Cardiac muscle cell (in vitro differentiated cells and primary cell): ENCODE data around the gene PIH1D2. TPM values are rescaled to one million over a fixed set of nuclear protein-coding genes. Genes with fewer than 3 reads are reported as not detected.

Experiments used
- DNase-seq, 2 donors: peaks; one replicate each; pipeline versions ENCODE4 v3.0.0 to v3.0.0-alpha.2; 2010 to 2017; ENCODE audit warnings: low read depth in 1 of 2, low spot score in 1 of 2
- H3K27ac ChIP-seq: fragments of 200-600 bp; sonication (generic); 2 replicates; pipeline ENCODE4 v1.5.1; 2016
- H3K27me3 ChIP-seq: fragments of 200-600 bp; sonication (generic); 2 replicates; pipeline ENCODE4 v1.6.0; 2016; ENCODE audit warnings: control low read depth
- H3K36me3 ChIP-seq: fragments of 200-600 bp; sonication (generic); 2 replicates; pipeline ENCODE4 v1.5.1; 2016; ENCODE audit warnings: control low read depth
- H3K4me1 ChIP-seq: fragments of 200-600 bp; sonication (generic); 2 replicates; pipeline ENCODE4 v1.8.1; 2017; ENCODE audit warnings: low read depth, mild to moderate bottlenecking, mixed run types
- H3K4me3 ChIP-seq: fragments of 200-600 bp; sonication (generic); 2 replicates; pipeline ENCODE4 v1.5.1; 2016; ENCODE audit warnings: mild to moderate bottlenecking
- H3K9me3 ChIP-seq: fragments of 200-600 bp; sonication (generic); 2 replicates; pipeline ENCODE4 v1.5.1; 2017; ENCODE audit warnings: low read depth, mild to moderate bottlenecking, control low read depth
- polyA plus RNA-seq: library from polyadenylated mRNA; unstranded; fragments of >200 nt; fragmentation: Nextera tagmentation; extraction: Ambion mirVana; gene quantifications from 2 replicates; pipeline ENCODE4 v1.2.1, GENCODE V29; 2016
- total RNA-seq: library from RNA; depleted of rRNA; stranded (reverse); fragments of >200 nt; gene quantifications from 2 replicates; pipeline ENCODE4 v1.2.3, GENCODE V29; 2016
- TF ChIP-seq, protein P1 (sequence below): IDR thresholded peaks from 2 replicates; pipeline ENCODE4 v1.5.1; 2012; ENCODE audit warnings: low read depth, mild to moderate bottlenecking, low read length

PIH1D2 gene
- total and polyA plus RNA-seq, 2 experiments from 2014 or later = 1.3 to 5.9 TPM

DNA sequence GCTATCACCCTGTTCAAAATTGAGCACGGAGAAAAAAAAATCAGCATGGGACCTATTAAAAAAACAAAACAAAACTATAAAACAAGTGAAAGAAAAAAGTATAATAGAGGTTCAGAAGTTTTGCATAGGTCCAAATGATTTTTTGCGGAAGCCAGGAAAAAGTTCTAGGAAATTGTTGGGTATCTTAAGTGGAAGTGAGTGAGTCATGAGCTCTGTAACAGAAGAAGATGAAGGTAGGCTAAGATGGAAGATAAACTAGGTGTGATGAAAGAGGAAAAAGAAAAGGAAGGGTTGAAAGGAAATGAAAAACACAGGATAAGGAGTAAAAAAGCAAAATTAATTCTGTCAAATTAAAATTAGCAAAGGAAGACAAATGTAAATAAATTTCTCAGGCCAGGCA, 40.6 kb upstream of the PIH1D2 start:
- TF ChIP-seq, protein P1, sequence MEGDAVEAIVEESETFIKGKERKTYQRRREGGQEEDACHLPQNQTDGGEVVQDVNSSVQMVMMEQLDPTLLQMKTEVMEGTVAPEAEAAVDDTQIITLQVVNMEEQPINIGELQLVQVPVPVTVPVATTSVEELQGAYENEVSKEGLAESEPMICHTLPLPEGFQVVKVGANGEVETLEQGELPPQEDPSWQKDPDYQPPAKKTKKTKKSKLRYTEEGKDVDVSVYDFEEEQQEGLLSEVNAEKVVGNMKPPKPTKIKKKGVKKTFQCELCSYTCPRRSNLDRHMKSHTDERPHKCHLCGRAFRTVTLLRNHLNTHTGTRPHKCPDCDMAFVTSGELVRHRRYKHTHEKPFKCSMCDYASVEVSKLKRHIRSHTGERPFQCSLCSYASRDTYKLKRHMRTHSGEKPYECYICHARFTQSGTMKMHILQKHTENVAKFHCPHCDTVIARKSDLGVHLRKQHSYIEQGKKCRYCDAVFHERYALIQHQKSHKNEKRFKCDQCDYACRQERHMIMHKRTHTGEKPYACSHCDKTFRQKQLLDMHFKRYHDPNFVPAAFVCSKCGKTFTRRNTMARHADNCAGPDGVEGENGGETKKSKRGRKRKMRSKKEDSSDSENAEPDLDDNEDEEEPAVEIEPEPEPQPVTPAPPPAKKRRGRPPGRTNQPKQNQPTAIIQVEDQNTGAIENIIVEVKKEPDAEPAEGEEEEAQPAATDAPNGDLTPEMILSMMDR = no peak
- no peaks in the 10 kb centered on the region for H3K36me3 ChIP-seq
- no peak overlapping the region for H3K4me3 ChIP-seq

DNA sequence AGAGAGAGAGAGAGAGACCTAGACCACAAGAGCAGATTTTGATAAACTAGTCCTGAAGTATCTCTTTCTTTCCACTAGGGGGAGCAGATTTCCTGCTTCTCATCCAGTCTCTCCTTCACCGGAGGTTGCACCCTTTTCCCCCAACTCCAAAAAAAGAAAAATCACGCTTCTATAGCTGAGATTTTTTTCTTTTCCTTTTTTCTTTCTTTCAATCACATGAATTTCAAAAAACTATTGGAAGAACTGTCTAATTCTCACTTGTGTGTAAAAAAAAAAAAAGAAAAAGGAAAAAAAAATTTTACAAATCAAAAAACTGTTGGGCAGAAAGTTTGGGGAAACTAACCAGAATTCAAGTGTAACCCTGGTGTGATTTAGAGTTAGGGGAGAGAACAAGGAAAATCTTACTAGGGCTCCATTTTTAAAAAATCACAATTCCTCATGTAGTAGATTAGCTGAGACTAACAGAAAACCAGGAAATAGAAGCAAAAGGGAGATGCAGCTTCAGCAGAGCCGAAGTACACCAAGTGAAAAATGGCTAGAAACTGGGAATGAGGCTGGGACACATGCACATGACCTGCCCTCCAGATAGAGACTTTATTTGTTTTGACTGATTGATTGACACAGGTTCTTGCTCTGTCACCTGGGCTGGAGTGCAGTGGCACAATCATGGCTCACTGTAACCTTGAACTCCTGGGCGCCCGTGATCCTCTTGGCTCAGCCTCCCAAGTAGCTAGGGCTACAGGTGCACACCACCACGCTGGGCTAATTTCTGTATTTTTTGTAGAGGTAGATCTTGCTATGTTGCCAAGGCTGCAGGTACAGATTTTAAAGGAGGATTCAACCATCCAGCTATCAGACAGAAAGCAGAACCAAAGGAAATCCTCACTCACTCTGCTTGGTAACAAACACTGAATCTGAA, 40.0 kb upstream of the PIH1D2 start:
- Histone ChIP-seq H3K36me3 (no peaks in the 10 kb centered on the region), H3K4me1 (peaks cover 3% of the 10 kb centered on the region), H3K27me3 (no peaks in the 10 kb centered on the region), H3K27ac (no peak overlapping the region), H3K4me3 (no peak overlapping the region), H3K9me3 (no peaks in the 10 kb centered on the region)
- DNase-seq = peak; percentile 76
- TF ChIP-seq, protein P1 = peak; percentile 64

More for the DNA sequence above, 40.6 kb upstream of the PIH1D2 start:
- H3K27ac ChIP-seq = no peak overlapping the region
- DNase-seq = no peak
- no peaks in the 10 kb centered on the region for H3K9me3 ChIP-seq
- H3K27me3 ChIP-seq = no peaks in the 10 kb centered on the region
- peaks cover 3% of the 10 kb centered on the region for H3K4me1 ChIP-seq

DNA sequence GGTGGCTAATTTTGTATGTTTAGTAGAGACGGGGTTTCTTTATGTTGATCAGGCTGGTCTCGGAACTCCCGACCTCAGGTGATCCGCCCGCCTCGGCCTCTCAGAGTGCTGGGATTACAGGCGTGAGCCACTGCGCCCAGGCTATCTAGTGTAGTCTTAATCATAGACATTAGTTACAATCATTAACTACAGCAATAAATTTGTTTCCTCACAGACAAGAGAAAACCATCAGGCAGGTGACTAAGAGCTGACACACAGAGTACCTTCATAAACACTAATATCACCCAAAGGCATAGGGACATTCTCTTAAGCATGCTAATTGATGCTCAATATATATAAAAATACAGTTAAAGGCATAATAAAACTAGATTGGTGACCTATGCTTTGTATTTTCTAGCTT, 32.3 kb upstream of the PIH1D2 start:
- Histone ChIP-seq H3K9me3 (no peaks in the 10 kb centered on the region), H3K4me3 (no peak overlapping the region), H3K27me3 (no peaks in the 10 kb centered on the region), H3K36me3 (no peaks in the 10 kb centered on the region), H3K27ac (no peak overlapping the region), H3K4me1 (no peaks in the 10 kb centered on the region)
- TF ChIP-seq, protein P1 = no peak
- DNase-seq = no peak

DNA sequence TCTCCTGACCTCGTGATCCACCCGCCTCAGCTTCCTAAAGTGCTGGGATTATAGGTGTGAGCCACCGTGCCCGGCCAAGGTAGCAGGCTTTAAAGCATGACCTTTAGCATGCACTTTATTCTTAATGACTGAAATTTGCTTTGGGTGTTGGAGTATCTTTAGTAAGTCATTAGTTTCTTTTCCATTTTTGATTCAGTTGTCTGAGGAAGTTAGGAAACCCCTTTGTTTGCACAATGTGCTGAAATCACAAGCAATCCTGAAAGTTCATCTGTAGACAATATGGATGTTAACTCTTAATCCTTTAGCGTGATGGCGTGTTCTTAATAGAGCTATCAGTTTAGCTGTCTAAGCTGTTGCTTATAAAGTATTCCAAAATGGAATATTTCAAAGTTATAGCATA, 29.6 kb upstream of the PIH1D2 start:
- no peaks in the 10 kb centered on the region for H3K36me3 ChIP-seq
- no peak for DNase-seq
- H3K27me3 ChIP-seq = no peaks in the 10 kb centered on the region
- no peak overlapping the region for H3K4me3 ChIP-seq
- H3K4me1 ChIP-seq = no peaks in the 10 kb centered on the region
- TF ChIP-seq, protein P1 = no peak
- no peaks in the 10 kb centered on the region for H3K9me3 ChIP-seq
- H3K27ac ChIP-seq = no peak overlapping the region

DNA sequence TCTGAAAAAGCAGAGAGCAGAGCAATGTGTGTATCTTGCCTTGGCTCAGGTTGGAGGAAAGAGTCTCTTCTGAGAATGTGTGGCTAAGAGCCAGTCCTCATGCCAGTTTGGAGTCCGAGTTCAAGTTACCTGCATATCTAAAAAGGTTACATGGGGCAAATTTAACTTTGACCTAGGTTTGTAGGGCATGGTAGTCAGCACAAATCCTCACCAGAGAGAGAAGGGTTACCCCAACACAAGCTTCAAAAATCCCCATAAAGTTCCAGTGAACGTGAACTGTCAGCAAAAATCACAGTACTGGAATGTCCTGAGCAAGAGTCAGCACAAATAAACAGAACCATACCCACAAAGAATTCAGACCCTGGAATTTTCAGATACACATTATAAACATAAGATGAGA, 26.6 kb upstream of the PIH1D2 start:
- Histone ChIP-seq H3K36me3 (peaks cover 7% of the 10 kb centered on the region), H3K4me1 (no peaks in the 10 kb centered on the region), H3K27ac (no peak overlapping the region), H3K9me3 (no peaks in the 10 kb centered on the region), H3K4me3 (no peak overlapping the region), H3K27me3 (no peaks in the 10 kb centered on the region)
- DNase-seq = no peak
- TF ChIP-seq, protein P1 = no peak
